ENCODE measurements around the gene RNF114. TPM values are rescaled to one million over a fixed set of nuclear protein-coding genes. Genes with fewer than 3 reads are reported as not detected.

The RNF114 gene
- total RNA-seq, 1 donor from 2014 or later: 54.5 TPM

DNA sequence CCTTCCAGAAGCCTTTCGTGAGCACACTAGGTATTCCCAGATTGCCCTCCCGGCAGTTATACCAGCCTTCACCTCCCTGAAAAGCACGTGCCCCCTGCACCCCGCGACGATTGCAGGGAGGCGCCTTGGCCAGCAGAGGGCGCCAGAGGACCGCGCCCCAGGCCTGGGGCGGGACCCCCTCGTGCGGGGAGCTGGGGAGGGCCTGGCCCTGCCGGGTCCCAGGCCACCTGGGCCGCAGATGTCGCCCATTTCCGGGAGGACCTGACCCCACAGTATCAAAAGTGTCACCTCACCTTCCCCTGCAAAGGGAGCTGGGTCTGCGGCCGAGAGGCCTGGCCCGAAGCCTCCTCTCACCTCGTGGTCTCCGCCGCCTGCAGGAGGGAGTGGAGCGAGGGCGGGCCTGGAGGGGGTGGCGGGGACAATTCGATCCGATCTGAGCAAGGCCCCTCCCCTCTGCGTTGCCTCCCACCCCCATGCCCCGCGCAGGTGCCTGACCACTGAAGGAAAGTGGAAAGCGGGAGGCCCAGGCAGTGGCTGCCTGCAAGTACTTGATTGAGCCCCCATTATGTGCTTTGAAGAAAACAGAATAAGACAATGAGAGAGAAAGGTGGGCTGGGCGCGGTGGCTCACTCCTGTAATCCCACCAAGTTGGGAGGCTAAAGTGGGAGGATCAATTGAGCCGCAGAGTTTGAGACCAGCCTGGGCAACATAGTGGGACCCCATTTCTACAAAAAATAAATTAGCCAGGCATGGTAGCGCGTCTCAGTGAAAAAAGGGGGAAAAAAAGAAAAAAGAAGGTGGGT lies 43.0 kb downstream of the RNF114 start:
- DNase-seq (ENCODE audit: low spot score in 2 of 2, unreplicated experiment in 2 of 2): peak in 1 of 2 experiments; percentile 80
- Mint-ChIP-seq H3K27ac (no peak overlapping the region), H3K36me3 (no peaks in the 10 kb centered on the region), H3K27me3 (ENCODE audit: low read depth) (peaks cover 39% of the 10 kb centered on the region), H3K9me3 (no peaks in the 10 kb centered on the region), H3K4me1 (peaks cover 20% of the 10 kb centered on the region), H3K4me3 (peak overlapping the region; percentile 42)
- TF ChIP-seq, protein P1, sequence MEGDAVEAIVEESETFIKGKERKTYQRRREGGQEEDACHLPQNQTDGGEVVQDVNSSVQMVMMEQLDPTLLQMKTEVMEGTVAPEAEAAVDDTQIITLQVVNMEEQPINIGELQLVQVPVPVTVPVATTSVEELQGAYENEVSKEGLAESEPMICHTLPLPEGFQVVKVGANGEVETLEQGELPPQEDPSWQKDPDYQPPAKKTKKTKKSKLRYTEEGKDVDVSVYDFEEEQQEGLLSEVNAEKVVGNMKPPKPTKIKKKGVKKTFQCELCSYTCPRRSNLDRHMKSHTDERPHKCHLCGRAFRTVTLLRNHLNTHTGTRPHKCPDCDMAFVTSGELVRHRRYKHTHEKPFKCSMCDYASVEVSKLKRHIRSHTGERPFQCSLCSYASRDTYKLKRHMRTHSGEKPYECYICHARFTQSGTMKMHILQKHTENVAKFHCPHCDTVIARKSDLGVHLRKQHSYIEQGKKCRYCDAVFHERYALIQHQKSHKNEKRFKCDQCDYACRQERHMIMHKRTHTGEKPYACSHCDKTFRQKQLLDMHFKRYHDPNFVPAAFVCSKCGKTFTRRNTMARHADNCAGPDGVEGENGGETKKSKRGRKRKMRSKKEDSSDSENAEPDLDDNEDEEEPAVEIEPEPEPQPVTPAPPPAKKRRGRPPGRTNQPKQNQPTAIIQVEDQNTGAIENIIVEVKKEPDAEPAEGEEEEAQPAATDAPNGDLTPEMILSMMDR (IDR thresholded peaks at IDR 0.05; ENCODE audit: unreplicated experiment): peak; percentile 100

DNA sequence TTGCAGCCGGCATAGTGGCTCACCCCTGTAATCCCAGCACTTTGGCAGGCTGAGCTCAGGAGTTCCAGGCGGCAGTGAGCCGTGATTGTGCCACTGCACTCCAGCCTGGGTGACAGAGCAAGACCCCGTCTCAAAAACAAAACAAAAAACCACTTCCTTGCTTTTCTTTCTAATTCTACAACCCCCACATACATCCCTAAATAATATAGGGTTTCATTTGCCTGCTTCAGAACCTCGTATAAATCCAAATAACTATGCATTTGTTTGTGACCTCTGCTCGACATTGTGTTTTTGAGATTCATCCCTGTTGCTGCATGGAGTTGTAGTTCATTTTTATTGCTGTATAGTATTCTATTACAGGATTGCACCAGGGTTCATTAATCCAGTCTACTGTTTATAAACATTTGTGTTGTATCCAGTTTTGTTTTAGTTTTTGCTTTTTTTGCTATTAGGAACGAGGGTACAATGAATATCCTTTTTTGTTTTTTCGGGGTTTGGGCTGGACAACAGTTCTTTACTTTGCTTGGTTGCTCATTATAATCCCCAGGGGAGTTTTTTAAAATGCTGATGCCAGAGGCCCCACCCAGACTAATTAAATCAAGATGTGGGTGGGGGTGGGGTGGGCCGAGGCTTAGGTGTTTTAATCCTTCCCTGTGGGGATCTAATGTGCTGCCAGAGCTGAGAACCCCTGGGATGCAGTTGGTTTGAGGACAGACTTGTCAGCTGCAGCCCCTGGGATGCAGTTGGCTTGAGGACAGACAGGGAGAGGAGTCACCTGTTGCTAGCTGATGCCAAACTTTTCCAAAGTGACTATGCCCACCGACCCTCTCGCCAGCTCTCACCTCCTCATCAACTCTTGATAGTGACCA lies 44.2 kb downstream of the RNF114 start:
- H3K4me1 Mint-ChIP-seq: peaks cover 26% of the 10 kb centered on the region
- no peak overlapping the region for H3K27ac Mint-ChIP-seq
- no peak for DNase-seq (ENCODE audit: low spot score in 2 of 2, unreplicated experiment in 2 of 2)
- no peaks in the 10 kb centered on the region for H3K9me3 Mint-ChIP-seq
- peaks cover 40% of the 10 kb centered on the region for H3K27me3 Mint-ChIP-seq (ENCODE audit: low read depth)
- no peak overlapping the region for H3K4me3 Mint-ChIP-seq
- H3K36me3 Mint-ChIP-seq: no peaks in the 10 kb centered on the region
- TF ChIP-seq, protein P1 (IDR thresholded peaks at IDR 0.05; ENCODE audit: unreplicated experiment): no peak

DNA sequence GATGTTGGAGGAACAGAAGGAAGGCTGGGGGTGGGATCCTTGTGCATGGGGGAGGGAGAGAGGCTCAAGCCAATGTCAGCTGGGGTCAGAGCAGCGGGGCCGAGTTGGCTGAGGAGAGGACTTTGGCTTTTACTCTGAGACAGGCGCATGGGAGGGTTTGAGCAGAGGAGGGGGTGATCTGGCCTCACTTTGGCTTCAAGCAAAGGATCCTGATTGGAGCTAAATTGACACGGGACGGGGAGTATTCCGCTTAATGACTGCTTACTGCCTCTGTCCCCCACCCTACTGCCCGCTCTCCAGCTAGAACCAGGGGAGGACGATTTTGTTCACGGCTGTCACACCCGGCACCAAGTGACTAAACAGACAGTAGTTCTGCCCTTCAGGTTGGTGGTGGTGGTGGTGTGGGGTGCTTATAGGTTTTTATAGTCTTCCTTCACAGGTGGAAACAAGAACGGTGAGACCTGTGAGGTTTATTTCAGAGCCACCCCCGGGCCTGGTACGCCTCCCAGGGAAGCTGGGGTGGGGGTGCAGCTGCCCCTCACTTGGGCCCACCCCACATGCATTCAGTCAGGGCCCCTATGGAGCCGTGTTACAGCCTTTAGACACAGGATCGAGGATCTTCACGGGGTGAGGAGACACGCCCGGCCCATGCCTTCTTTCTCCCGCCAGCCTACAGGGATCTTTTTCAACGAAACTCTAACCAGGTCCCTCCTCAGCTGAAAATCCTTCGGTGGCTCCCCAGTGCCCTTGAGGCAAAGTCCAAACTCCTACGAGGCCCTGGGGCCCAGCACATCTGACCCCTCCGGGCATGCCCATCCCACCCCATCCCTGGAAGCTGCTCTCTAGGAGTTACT lies 45.2 kb downstream of the RNF114 start:
- no peak for DNase-seq (ENCODE audit: low spot score in 2 of 2, unreplicated experiment in 2 of 2)
- peaks cover 40% of the 10 kb centered on the region for H3K27me3 Mint-ChIP-seq (ENCODE audit: low read depth)
- H3K27ac Mint-ChIP-seq: no peak overlapping the region
- H3K4me1 Mint-ChIP-seq: peaks cover 27% of the 10 kb centered on the region
- TF ChIP-seq, protein P1 (IDR thresholded peaks at IDR 0.05; ENCODE audit: unreplicated experiment): no peak
- H3K9me3 Mint-ChIP-seq: no peaks in the 10 kb centered on the region
- peak overlapping the region; percentile 55 for H3K4me3 Mint-ChIP-seq
- no peaks in the 10 kb centered on the region for H3K36me3 Mint-ChIP-seq

DNA sequence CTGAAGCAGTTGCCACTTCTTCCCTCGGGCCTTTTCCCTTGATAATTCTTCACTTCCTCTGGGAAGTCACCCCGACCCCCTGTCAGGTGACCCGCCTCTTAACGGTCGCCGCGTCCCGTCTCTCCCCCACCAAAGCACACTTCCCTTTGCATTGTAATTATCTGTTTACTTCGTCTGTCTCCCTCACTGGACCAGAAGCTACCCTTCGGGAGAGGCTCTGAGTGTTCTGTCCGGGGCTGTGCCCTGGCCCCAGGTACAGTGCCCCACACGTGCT lies 45.8 kb downstream of the RNF114 start:
- H3K9me3 Mint-ChIP-seq: no peaks in the 10 kb centered on the region
- H3K36me3 Mint-ChIP-seq: no peaks in the 10 kb centered on the region
- H3K27ac Mint-ChIP-seq: peak overlapping the region; percentile 50
- peaks cover 29% of the 10 kb centered on the region for H3K4me1 Mint-ChIP-seq
- H3K4me3 Mint-ChIP-seq: peak overlapping the region; percentile 55
- no peak for DNase-seq (ENCODE audit: low spot score in 2 of 2, unreplicated experiment in 2 of 2)
- TF ChIP-seq, protein P1 (IDR thresholded peaks at IDR 0.05; ENCODE audit: unreplicated experiment): no peak
- peaks cover 40% of the 10 kb centered on the region for H3K27me3 Mint-ChIP-seq (ENCODE audit: low read depth)

DNA sequence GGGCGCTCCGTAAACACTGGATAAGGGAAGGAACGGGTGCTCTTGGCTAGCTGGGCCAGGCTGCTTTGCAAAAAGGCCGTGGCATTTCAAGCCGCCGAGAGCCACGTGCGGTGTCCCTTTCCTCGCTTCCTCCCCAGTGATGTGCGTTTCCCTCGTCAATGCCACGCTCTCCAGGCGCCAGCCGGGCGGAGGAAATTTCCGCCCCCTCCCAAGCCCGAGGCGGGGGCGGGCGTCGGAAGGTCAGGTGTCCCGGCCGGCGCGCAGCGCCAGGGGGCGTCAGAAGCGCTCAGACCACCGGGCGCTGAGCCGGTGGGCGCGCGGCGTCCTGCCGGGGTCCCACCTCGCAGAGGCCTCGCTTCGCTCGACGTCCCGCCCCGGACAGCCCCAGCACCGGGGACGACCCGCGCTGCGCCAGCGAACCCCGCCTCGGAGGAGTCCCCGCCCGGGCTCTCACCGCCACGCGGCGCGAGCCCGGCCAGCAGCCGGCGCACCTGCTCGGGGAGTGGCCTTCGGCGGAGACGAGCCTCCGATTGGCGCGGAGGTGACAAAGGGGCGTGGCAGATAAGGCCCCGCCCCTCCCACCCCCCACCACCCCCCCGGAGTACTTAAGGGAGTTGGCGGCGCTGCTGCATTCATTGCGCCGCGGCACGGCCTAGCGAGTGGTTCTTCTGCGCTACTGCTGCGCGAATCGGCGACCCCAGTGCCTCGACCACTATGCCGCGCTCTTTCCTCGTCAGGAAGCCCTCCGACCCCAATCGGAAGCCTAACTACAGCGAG lies 46.3 kb downstream of the RNF114 start, which contains the start of gene SNAI1:
Gene SNAI1 (plus strand): TSS at position 635 of the 777 bp plus-strand sequence. CDS start 80 bp downstream, at position 715.
- TF ChIP-seq, protein P1 (IDR thresholded peaks at IDR 0.05; ENCODE audit: unreplicated experiment): peak; percentile 47
- Mint-ChIP-seq H3K36me3 (no peaks in the 10 kb centered on the region), H3K4me1 (peaks cover 32% of the 10 kb centered on the region), H3K27me3 (ENCODE audit: low read depth) (peaks cover 40% of the 10 kb centered on the region), H3K4me3 (peak within 1 kb of the TSS; percentile 81), H3K9me3 (no peaks in the 10 kb centered on the region), H3K27ac (peak within 1 kb of the TSS; percentile 50)
- DNase-seq (ENCODE audit: low spot score in 2 of 2, unreplicated experiment in 2 of 2): peak; percentile 70 to 85
